C4-2B (cell line): Measurements from ENCODE around the gene ARPC4.

ENCODE experiments used
- ZFX ChIP-seq: fragments of 450-650 bp; IDR thresholded peaks from 2 replicates; pipeline ENCODE4 v1.6.1; 2017
- TF ChIP-seq, protein P1 (sequence below): fragments of 450-650 bp; conservative IDR thresholded peaks from 2 replicates; pipeline ENCODE4 v1.5.1; 2017; ENCODE audit warnings: mild to moderate bottlenecking

DNA sequence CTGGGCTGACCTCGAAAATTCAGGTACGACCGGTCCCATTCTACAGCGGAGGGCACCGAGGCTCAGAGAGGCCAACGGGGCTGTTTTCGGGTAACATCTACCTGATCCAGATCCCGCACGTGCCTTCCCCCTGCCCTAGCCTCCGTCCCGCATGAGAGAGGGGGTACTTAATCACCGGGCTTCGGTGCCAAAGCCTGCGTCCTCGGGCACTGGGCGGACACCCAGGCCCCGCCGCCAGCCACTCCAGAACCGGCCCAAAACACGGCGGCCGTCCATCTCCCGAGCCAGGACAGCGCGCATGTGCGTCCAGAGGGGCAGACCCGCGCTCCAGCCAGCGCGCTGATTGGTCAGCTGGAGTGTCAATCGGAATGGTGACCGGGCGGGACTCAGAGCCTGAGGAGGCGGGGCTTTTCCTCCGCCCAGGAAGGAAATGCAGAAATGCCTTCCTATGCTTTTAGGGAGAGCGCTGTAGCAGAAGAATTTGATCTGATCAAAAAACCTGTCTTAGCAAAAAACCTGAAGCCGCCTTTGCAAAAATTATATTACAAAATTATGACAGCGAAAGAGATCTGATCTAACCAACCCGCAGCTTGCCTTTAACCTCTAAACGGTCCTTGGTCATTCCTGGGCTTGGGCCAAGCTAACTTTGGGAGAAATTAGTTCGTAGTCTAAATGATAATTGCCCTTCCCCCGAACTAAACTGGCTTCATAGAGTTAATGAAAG, 51.0 kb downstream of the ARPC4 start, which contains the start of gene RPUSD3:
- TF ChIP-seq, protein P1, sequence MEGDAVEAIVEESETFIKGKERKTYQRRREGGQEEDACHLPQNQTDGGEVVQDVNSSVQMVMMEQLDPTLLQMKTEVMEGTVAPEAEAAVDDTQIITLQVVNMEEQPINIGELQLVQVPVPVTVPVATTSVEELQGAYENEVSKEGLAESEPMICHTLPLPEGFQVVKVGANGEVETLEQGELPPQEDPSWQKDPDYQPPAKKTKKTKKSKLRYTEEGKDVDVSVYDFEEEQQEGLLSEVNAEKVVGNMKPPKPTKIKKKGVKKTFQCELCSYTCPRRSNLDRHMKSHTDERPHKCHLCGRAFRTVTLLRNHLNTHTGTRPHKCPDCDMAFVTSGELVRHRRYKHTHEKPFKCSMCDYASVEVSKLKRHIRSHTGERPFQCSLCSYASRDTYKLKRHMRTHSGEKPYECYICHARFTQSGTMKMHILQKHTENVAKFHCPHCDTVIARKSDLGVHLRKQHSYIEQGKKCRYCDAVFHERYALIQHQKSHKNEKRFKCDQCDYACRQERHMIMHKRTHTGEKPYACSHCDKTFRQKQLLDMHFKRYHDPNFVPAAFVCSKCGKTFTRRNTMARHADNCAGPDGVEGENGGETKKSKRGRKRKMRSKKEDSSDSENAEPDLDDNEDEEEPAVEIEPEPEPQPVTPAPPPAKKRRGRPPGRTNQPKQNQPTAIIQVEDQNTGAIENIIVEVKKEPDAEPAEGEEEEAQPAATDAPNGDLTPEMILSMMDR, result no peak
- 0 out of 2 replicates have a peak, but pooled peaks have one; percentile 12 for TF ChIP-seq ZFX
